ENCODE data around the gene FLNB. TPM values are rescaled to one million over a fixed set of nuclear protein-coding genes. Genes with fewer than 3 reads are reported as not detected.
"Not testable (repeated sequence)": the region's sequence is repeated elsewhere in the genome, so short reads cannot be mapped to it uniquely, and the experiment has no call there.

FLNB gene
- total RNA-seq, 1 experiment from 2014 or later: 20.7 TPM

DNA sequence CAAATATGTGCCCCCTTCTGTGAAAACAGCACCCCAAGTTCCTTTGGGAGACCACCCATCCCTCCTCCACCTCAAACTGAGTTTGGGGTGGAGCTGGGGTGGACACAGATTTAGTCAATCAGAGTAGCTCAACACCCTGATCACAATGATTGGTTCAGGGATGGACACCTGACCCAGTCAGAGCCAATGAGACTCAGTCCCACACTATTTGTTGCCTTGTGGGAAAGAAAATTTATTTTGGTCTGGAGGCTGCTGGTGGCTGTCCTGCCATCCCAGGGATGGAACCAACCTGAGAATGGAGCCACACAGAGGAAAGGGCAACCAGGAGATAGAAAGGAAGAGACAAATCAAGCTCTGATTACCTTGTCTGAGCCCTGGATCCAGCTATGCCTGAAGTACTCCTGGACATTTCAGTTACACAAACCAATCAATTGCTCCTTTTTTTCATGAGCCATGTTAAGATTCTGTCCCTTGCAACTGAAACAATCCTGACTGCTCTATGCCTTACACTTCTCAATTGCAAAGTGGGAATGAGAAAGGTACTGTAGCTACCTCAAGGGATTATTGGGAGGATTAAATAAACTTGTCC, 192.0 kb downstream of the FLNB start:
- in situ Hi-C loops (cut with HindIII; ENCODE audit: low pct_unique_long_range_greater_than_20kb, low sequenced_read_pairs): no loop called here

DNA sequence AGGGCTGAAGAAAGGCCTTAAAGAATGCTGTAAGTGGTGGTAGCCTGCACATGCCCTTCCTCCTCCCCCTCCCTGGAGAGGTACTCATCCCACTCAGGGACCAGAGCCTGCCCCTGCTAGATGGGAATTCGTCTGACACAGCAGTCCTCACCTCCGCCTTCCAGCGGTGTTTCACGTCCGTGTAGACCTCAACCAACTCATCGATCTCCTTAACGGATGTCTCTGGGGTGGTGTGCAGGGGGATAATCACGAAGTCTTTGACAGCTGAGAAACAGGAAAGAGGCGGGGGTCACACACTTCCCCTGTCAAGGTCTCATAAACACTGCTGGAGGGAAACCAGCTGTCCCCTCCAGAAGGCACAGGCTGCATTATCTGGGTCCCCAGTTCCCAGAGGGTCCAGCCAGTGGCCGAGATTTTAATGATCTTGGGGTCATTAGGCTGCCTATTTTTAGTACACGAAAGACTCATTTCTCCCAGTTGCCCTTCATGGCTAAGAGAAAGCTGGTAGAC, 192.7 kb downstream of the FLNB start:
- DNase-seq (ENCODE audit: low read depth, low spot score): no peak
- in situ Hi-C loops (cut with HindIII; ENCODE audit: low pct_unique_long_range_greater_than_20kb, low sequenced_read_pairs): no loop called here

More for the DNA sequence above, 192.0 kb downstream of the FLNB start:
- DNase-seq (ENCODE audit: low read depth, low spot score): no peak

DNA sequence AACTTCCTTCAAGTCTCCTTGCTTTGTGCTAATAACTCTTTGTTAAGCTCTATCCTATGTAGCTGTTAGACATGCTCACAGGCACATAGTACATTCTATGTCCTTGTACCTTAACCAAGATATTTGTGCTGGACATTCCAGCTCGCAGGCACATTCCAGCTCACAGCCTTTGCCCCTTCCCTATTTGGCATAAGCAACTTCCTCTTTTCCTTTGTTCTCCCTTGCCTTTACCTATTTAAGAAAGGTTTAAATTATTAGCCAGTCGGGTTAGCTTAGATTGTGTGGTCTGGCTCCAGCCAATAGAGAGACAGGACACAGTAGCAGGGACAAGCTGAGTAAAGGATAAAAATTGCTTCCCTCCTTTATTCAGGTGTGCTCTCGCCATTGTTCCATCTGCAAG, 193.2 kb downstream of the FLNB start:
- in situ Hi-C loops (cut with HindIII; ENCODE audit: low pct_unique_long_range_greater_than_20kb, low sequenced_read_pairs); DNase-seq (ENCODE audit: low read depth, low spot score): not testable (repeated sequence)

DNA sequence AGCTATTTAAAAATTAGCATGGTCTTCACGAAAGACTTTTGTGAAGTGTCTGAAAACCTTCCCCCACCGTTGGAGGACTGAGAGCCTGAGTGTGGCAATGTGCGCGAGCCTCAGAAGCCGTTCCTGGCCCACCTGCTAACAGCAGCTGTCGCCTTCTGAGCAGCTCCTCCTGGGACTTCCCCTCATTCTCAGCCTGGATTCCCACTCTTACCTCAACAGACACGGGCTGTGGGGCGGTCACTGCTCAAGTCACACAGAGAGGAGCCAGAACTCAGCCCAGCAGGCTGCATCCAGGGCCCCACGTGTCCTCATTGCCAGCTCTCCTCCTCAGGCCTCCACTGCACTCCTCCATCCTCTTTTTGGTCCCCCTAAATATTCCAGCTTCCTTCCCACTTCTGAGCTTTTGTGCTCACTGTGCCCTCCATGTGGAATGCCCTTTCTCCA, 194.7 kb downstream of the FLNB start:
- DNase-seq (ENCODE audit: low read depth, low spot score): no peak
- in situ Hi-C loops (cut with HindIII; ENCODE audit: low pct_unique_long_range_greater_than_20kb, low sequenced_read_pairs): no loop called here

DNA sequence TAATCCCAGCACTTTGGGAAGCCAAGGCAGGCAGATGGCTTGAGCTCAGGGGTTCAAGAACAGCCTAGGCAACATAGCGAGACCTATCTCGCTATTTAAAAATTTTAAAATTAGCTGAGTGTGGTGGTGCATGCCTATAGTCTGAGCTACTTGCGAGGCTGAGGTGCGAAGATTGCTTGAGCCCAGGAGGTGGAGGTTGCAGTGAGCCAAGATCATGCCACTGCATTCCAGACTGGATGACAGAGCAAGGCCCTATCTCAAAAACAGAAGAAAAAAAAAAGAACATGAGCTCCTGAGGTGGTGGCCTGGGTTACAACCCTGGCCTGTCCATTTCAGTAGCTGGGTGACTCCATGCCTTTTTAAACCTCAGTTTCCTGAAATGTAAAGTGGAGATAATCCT, 195.3 kb downstream of the FLNB start:
- in situ Hi-C loops (cut with HindIII; ENCODE audit: low pct_unique_long_range_greater_than_20kb, low sequenced_read_pairs): no loop called here
- DNase-seq (ENCODE audit: low read depth, low spot score): no peak

DNA sequence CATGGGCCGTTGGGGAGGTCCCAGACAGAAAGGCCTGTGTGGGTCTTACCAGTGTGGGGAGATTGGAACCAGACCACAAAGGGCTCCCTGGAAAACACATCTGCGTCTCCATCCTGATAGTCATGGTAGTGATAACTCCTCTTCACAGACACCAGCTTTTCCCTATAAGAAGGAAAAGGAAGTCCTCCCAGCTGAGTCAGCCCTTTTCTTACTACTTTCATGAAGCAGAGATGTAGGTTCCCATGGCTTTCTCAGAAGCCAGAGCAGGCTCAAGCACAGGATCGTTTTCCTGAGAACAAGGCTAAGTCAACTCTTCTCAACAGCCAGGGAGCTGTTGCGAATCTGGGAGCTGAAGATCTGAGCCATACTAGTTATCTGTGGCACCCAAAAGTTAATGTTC, 196.5 kb downstream of the FLNB start:
- no peak for DNase-seq (ENCODE audit: low read depth, low spot score)
- in situ Hi-C loops (cut with HindIII; ENCODE audit: low pct_unique_long_range_greater_than_20kb, low sequenced_read_pairs): no loop called here

DNA sequence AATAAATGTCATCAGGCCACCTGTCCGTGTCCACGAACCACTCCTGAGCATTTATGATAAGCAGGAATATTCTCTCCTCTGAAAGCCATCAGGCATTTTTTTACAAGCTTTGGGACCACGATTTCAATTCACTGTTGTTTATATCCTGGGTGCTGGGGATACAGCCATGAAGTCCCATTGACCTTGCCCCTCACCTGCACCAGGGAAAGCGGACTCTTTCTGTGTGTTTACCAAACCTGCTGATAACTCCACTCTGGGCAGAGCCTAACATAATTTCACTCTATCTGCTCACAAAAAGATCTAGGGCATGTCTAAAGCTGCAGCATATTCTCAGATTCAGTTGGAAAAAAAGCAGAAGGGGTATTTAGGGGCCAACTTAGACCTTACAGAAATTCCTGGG, 197.8 kb downstream of the FLNB start:
- no peak for DNase-seq (ENCODE audit: low read depth, low spot score)
- in situ Hi-C loops (cut with HindIII; ENCODE audit: low pct_unique_long_range_greater_than_20kb, low sequenced_read_pairs): no loop called here

DNA sequence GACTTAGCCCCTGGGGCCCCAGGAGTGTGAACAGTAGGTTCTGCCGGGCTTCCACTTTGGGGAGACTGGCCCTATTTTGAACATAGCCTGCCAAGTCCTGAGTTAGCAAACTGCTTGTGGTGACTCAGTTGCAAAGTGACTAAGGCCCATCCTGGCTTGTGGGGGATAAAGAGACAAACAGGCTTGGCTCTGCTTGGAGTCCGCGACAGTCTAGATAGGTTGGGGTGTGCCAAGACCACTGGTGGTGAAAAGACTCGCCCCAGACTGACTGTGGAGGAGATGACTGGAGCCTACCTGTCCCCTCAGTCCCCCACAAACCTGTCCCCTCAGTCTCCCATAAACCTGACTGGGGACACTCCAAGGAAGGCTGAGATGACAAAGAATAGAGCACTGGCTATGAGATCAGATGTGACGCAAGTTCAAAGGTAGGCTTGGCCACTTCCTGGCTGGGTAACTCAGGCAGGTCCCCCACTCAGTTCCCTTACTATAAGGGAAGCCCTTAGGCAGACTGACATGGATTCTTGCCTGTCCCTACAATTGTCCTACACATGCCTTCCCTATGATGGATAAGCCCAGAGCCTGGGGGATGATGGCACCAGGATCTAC, 198.3 kb downstream of the FLNB start:
- DNase-seq (ENCODE audit: low read depth, low spot score): no peak
- in situ Hi-C loops (cut with HindIII; ENCODE audit: low pct_unique_long_range_greater_than_20kb, low sequenced_read_pairs): no loop called here

DNA sequence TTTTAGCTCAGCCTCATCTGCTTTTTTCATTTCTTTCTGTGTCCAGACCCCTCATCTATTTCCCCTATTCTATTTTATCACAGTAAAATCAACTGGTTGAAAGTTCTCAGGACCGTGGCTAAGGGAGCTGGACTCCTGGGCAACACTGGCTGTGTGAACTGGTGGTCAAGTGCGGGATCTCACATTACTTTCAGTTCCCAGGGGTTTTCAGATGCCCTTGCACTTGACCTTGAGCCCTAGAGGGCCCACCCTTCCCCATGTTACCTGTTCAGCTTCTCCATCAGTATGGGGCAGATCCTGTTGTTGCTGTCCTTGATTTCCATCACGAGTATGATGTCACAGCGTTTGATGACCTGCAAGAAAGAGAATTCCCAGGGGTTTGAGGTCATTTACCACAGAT, 199.7 kb downstream of the FLNB start:
- no peak for DNase-seq (ENCODE audit: low read depth, low spot score)
- in situ Hi-C loops (cut with HindIII; ENCODE audit: low pct_unique_long_range_greater_than_20kb, low sequenced_read_pairs): no loop called here

DNA sequence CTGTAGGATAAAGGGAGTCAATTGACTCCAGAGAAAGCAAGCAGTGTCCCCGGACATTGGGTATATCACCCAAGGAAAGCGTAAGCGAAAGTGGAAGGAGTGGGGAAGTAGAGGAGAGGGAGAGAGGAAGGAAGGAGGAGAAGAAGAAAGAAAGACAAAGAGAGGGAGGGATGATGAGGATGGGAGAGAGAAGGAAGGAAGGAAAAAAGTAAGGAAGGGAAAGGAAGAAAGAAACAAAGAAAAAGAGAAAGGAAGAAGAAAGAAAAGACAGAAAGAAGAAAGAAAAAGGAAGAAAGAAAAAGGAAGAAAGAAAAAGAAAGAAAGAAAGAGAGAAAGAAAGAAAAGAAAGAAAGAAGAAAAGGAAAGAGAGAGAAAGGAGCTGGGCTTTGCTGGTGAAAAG, 201.7 kb downstream of the FLNB start:
- in situ Hi-C loops (cut with HindIII; ENCODE audit: low pct_unique_long_range_greater_than_20kb, low sequenced_read_pairs): no loop called here
- DNase-seq (ENCODE audit: low read depth, low spot score): no peak

DNA sequence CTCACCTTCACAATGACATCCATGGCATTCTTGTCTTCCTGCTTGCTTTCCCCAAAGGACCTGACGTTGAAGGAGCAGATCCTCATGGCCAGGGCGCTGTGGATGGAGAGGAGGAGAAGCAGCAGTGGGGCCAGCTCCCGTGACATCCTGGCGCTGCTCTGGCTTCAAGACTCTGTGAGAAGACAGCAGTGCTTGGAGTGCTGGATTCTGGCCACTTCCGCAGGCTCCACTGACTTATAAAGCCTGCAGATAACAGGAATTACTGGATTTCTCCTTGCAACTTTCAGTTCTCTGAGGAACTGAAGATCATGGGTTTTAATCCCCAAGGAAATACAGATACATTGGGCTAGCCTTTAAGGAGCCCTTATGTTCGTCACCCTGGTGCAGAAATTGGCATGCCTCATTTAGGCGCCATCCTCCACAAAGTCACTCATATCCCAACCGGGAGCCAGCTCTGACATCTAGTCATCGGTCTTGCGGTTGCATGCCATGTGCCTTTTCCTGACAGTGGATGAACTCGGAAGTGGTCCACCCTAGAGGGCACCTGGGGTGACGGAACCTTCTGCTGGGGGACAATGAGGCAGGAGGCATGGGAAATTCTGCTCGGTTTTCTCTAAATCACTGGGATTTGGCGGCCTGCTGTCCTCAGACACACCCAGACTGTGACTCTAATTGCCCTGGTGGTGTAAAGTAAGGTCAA, 202.7 kb downstream of the FLNB start, which contains the start of gene DNASE1L3:
TSS of gene DNASE1L3 (minus strand) at position 212 of the 700 bp plus-strand sequence. CDS start at position 146, 66 bp downstream.
- no peak for DNase-seq (ENCODE audit: low read depth, low spot score)
- in situ Hi-C loops (cut with HindIII; ENCODE audit: low pct_unique_long_range_greater_than_20kb, low sequenced_read_pairs): no loop called here

DNA sequence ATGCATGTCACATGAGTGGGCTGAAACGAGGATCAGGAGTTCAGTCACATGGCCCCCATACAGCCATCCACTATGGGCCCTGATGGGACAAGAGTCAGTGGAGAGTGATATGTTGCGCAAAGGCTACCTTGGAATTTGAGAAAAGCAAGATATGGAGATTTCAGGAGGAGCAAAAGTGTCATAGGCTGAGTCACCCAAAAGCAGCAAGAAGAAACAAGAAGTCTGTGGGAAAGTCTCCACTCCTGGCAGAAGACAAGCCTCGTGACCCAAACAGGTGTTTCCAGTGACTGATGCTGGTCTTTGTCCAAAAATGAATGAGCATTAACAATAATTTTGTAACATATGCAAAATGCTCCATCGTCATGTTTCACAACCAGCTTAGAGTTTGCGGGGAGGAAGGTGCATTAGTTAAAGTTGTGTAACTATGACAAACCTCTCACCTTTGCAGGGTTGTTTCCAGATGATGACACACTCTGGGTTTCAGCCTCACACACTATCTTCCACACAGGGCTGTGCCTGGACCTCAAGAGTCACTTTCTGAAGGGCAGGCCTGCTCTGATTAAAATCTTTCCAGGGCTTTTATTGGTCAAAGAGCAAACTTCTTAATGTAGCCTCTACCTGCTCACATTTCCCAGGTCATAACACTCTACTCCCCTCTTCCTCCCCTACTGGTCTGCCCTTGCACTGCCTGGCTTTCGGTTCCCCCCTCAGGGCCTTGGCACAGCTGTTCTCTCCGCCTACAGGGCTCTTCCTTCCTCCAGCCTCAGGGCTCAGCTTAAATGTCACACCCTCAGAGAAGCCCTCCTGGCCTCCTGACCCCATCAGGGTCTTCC, 206.5 kb downstream of the FLNB start:
- in situ Hi-C loops (cut with HindIII; ENCODE audit: low pct_unique_long_range_greater_than_20kb, low sequenced_read_pairs): no loop called here
- no peak for DNase-seq (ENCODE audit: low read depth, low spot score)

DNA sequence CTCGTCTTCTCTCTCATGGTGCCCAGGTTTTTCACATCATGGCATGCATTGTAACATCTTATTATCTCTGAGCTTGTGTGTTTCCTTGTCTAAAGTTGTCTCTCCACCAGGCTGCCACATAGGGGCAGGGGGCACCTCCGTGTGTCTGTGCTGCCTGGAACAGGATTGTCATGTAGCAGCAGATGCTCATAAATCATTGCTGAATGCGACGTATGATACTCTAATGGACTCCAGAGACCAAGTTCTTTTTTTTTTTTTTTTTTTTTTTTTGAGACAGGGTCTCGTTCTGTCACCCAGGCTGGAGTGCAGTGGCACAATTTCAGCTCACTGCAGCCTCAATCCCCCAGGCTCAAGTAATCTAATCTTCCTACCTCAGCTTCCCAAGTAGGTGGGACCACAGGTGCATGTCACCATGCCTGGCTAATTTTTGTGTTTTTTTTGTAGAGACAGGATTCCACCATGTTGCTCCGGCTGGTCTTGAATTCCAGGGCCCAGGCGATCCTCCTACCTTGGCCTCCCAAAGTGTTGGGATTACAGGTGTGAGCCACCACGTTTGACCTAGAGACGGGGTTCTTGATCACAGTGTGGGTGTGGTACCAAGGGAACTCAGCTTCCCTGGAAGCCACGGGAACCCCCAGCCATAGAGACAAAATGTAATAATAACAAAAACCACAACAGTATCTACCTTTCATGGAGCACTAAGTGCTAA, 207.2 kb downstream of the FLNB start:
- in situ Hi-C loops (cut with HindIII; ENCODE audit: low pct_unique_long_range_greater_than_20kb, low sequenced_read_pairs): no loop called here
- no peak for DNase-seq (ENCODE audit: low read depth, low spot score)

DNA sequence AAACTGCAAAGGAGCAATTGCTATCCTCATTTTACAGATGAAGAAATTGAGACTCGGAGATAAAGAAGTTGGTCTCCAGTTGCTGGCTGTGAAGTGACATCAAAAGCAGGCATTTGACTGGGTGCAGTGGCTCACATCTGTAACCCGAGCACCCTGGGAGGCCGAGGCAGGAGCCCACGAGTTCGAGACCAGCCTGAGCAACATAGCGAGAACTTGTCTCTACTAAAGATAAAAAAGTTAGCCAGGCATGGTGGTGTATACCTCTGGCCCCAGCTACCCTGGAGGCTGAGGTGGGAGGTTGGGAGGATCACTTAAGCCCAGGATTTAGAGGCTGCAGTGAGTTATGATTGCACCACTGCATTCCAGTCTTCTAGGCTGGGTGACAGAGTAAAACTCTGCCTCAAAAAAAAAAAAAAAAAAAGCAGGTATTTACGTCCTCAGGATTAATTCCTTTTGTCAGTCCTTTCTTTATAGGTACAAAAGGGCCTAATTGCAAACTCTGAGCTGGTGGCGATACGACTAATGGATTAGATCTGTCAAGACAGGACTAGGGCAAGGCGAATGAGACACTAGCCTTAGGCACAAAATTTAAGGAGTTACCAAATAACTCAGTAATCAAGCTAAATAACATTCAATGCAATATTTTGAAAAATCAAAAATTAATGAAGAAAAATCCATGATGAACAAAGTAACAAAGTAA, 208.4 kb downstream of the FLNB start:
- DNase-seq (ENCODE audit: low read depth, low spot score): no peak
- in situ Hi-C loops (cut with HindIII; ENCODE audit: low pct_unique_long_range_greater_than_20kb, low sequenced_read_pairs): no loop called here

DNA sequence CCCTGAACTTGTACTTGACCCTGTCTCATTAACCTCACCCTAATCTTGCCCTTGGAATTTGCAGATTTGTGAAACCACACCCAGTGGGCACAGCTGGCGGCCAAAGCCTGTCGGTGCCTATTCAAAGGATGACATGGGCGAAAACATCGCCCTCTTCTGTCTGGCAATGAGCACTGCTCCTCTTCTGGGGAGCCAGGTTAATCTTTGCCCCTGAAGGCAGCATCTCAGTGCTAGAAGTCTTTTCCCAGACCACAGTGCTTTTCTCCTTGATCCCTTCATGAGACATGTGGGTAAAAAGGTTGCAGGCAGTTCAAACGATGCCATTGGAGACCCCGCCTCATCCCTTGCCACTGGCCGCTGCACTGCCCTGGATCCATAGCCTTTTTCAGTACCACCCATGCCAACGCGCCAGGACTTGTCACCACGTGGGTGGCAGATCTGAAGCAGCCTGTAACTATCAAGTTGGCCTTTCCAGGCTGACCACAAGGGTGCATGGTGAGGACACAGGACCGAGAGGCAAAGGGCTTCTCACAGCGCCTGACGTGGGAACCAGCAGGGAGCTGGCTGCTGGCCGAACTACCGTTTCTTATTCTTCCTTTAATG, 209.1 kb downstream of the FLNB start:
- DNase-seq (ENCODE audit: low read depth, low spot score): peak; percentile 96
- in situ Hi-C loops (cut with HindIII; ENCODE audit: low pct_unique_long_range_greater_than_20kb, low sequenced_read_pairs): no loop called here

DNA sequence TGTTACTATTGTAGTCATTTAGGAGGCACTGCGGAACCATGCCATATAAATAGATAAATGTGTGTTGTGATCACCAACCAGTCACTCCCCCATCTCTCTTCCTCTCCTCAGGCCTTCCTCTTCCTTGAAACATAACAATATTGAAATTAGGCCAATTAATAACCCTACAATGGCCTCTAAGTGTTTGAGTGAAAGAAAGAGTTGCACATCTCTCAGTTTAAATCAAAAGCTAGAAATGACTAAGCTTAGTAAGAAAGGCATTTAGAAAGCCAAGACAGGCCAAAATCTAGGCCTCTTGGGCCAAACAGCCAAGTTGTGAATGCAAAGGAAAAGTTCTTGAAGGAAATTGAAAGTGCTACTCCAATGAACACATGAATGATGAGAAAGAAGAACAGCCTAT, 210.7 kb downstream of the FLNB start:
- in situ Hi-C loops (cut with HindIII; ENCODE audit: low pct_unique_long_range_greater_than_20kb, low sequenced_read_pairs): no loop called here
- DNase-seq (ENCODE audit: low read depth, low spot score): no peak
